ENCODE measurements around the gene SLC6A3.
"Not testable (repeated sequence)": the region's sequence is repeated elsewhere in the genome, so short reads cannot be mapped to it uniquely, and the experiment has no call there.

Gene SLC6A3

DNA sequence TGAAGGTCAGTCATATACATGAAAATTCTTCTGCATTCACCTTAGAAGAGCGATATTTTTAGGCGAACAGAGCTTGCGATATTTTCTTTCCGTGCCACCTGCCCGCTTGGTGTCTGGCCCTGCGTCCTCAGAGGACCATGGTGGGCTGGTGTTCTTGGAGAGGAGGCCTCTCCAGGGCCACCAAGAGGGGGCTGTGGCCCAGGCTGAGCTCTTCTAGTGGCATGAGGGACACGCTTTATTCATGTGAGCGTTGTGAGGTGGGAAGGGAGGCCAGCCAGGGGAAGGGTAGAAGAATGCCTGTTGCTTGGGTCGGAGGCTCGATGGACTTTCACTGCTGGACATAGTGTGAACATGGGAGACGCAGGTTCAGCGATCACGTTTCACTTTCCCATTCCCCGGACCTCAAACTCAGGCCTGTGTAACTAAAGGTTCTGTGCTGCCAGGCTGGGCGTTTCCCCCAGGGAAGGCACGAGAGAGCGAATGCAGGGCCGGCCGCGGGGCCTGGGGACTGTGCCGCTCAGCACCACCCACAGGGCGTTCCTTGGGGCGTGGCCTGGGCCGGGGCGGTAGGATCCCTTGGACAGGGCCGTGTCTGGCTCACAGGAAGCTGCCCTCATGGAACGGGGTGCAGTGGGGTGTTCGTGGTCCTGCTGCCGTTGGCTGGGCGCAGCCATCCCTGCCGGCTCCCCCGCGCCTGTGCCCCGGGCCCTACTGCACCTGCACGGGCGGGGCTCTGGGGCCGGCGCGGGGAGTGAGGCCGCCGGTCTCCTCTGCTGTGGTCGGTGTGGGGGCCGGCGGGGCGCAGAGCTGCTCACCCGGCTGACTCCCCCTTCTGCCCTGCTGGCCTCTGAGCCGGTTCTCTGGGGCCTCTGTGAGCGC, 59.6 kb downstream of the SLC6A3 start:
- DNase-seq (ENCODE audit: low spot score): peak; percentile 90

DNA sequence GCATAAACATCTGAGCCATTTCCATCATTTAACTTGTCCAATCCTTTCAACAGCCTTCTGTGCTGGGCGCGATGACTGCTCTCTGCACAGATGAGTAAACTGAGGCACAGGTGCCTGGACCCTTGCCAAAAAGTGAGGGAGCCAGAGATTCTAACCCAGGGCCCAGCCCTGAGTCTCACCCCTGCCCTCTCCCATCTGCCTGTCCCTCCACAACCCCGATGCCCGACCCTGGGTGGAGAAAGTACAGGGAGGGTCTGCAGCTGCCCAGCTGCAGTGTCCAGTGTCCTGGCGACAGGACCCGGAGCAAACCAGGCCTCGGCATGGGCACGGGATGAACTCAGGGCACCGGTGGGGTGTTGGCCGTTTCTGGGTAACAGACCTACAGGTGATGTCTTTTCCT, 60.7 kb downstream of the SLC6A3 start:
- no peak for DNase-seq (ENCODE audit: low spot score)

DNA sequence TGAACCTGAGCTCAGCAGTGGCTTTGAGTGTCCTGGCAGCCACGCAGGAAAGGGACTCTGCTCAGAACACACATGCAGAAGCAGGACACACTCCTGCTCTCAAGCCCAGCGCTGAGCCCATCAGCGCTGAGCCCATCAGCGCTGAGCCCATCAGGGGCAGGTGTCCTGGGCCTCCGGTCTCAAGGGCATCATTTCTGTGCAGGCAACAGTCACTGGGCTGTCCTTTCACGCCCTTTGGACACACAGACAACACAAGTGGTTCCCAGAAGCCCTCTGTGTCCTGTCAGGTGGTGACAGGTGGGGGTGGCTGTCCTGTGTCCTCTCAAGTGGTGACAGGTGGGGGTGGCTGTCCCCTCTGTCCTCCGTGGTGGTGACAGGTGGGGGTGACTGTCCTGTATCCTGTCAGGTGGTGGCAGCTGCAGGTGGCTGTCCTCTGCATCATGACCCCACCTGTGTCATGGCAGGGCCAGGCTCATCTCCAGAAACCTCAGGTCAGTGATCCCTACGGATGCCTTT, 61.3 kb downstream of the SLC6A3 start:
- DNase-seq (ENCODE audit: low spot score): no peak

DNA sequence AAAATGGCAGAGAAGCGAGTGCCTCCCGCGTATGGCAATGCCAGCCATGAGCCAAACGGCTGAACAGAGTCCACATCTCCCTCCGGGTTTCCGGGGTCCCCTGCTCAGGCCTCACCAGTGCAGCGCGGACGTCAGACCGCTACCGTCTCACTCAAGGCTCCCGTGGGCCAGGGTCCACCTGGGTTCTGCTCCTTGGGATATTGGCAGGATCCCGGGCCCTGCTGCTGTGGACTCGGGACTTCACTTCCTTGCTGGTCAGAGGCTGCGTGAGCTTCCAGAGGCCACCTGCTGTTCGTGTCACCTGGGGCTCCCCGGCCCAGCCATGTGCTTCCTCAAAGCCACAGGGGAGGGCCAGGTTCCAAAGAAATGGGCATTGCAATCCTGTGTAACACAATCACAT, 61.9 kb downstream of the SLC6A3 start:
- DNase-seq (ENCODE audit: low spot score): no peak

DNA sequence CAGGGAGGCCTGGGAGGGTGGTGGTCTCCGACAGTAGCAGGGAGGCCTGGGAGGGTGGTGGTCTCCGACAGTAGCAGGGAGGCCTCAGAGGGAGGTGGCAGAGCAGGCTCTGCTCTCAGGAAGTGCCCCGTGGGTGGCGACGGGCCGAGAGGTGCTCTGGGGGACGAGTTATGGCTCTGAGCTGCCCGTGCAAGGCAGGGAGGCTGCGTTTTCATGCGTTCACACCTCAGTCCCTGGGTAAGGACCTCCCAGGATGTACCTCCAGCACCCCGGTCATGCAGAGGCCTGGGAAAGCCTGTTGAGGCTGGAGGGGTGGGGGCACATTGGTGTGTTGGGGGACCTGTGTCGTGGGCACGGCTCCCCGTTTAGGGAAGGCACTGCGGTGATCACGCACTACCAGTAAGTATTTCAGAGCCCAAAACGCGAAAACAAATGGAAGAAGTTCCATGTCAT, 63.0 kb downstream of the SLC6A3 start:
- no peak for DNase-seq (ENCODE audit: low spot score)

DNA sequence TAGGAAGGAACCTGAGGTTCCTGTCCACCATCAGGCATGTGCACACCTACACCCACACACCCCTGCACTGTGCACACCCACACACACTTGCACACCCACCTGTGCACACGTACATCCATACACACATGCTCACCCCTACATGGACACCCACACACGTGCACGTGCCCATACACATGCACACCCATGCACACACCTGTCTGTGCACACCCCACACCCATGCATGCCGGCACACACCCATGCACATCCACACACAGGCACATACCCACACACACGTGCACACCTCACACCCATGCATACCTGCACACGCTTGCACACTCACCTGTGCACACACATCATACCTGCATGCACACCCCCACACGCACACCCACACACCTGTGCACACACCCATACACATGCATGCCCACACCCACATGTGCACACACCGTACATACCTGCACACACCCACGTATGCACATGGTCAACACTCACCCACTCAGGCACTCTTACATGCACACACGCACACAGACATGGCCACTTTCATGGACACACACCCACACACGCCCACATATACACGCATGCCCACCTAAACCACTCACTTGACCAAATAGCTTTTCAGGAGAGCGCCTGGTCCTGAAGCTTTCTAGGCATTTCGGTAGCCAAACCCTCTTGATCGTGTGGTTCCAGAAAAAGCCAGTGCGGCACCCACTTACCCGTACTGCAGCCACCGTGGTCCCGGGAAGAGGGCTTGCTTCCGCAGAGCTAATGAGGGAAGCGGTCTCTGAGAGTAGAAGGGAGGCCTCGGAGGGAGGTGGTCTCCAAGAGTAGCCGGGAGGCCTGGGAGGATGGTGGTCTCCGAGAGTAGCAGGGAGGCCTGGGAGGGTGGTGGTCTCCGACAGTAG, 63.6 kb downstream of the SLC6A3 start:
- DNase-seq (ENCODE audit: low spot score): no peak

DNA sequence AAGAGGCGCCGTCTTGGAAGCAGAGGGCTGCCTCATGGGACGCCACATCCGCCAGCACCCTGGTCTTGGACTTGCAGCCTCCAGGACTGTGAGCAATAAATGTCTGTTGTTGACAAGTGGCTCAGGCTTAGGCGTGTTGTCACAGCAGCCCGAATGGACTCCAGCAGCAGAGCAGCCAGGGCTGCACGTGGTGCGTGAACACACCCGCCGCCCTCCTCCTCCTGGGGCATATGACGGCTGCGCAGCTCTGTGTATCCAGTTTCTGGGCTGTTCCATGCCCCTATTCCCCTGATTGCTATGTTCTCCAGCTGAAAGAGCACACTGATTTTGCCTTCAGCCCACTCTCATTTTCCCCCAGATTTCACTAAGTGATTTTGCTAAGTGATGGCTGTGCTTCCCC, 64.3 kb downstream of the SLC6A3 start:
- no peak for DNase-seq (ENCODE audit: low spot score)

DNA sequence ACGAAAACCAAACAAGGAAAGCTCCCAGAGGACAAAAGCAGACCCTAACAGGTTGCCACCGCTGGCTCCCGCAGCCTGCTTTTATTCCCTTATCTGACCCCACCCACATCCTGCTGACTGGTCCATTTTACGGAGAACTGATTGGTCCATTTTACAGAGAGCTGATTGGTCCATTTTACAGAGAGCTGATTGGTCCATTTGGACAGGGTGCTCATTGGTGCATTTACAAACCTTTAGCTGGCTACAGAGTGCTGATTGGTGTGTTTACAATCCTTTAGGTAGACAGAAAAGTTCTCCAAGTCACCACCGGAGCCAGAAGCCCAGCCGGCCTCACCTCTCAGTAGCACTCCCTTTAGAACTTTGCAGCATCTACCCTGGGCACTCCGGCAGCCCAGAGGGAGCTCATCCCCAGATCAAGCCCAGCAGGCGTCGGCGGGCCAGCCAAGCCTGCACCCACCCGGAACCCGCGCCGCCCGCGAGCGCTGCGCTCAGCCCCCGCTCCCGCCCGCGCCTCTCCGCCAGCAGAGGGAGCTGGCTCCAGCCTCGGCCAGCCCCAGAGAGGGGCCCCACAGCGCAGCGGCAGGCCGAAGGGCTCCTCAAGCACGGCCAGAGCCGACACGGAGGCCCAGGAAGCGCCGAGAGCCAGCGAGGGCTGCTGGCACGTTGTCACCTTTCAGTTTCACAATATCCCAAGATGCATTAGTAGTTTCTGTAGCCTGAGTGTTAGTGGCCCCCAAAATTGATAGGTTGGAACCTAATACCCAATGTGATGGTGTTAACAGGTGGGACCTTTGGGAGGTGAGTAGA, 65.0 kb downstream of the SLC6A3 start:
- DNase-seq (ENCODE audit: low spot score): peak; percentile 49

DNA sequence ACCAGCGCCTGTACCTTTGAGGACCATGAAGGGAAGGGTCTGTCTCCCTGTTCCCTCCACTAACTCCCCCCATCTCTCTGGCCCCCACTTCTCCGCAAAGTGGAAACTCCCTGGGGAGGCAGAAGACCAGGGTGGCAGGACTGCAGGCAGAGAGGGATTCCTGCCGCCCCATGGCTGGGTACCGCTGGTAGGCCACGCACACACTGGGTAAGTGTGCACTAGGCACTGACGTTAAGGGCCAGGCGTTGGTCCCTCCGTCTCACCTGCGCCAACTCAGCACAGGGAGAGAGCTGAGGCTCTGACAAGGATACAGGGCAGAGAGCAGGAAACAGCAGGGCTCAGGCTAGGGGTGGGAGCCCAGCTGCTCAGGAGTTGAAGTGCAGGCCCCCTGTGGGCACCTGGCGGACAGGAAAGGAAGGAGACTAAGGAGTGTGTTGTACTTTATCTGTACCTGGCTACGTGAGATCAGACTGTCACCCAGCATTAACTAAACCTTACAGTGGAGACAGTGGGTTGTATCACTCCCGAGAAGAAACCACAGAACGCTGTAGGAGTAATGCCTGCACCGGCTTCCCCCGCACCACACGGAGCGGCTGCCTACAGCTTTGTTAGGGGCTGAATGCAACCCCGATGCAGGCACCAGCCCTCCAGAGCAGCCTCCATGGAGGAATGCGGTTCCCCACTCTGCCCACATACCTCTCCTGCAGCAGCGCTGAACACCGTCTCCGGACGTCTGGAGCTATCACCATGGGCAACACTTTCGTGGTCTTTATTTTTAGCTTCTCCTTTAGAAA, 66.2 kb downstream of the SLC6A3 start:
- no peak for DNase-seq (ENCODE audit: low spot score)

DNA sequence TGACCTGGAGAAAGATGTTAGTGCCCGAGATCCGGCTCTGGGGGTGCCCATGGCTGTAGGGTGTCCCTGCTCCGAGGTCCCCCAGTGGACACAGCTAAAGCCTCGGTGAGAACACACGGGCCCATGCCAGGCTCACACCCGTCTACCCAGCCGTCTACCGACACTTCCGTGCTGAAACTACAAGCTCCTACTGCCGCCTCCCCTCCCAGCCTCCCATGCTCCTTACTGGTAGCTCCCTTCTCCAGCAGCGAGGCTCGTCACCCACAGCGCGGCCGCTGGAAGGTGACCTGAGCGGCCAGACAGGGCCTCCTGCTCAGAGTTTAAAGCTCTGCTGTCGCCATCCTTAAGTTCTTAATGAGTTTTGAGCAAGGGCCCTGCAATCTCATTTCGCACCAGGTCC, 67.1 kb downstream of the SLC6A3 start:
- DNase-seq (ENCODE audit: low spot score): no peak

DNA sequence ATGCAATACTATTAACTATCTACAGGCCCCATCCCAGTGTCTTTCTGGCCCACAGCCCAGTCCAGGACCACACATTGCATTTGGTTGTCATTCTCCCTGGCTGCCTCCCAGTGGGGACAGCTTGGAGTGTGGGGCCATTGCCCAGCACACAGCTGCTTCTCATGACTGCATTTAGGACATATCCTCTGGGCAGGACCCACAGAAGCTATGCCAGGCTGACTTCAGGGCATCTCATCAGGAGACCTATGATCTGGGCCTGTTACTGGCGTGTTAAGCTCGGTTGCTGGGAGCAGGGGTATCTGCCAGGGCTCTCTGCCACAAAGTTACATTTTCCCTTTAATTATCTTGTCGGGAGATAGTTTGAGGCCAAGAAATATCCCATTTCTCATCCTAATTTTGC, 68.3 kb downstream of the SLC6A3 start:
- DNase-seq (ENCODE audit: low spot score): no peak

DNA sequence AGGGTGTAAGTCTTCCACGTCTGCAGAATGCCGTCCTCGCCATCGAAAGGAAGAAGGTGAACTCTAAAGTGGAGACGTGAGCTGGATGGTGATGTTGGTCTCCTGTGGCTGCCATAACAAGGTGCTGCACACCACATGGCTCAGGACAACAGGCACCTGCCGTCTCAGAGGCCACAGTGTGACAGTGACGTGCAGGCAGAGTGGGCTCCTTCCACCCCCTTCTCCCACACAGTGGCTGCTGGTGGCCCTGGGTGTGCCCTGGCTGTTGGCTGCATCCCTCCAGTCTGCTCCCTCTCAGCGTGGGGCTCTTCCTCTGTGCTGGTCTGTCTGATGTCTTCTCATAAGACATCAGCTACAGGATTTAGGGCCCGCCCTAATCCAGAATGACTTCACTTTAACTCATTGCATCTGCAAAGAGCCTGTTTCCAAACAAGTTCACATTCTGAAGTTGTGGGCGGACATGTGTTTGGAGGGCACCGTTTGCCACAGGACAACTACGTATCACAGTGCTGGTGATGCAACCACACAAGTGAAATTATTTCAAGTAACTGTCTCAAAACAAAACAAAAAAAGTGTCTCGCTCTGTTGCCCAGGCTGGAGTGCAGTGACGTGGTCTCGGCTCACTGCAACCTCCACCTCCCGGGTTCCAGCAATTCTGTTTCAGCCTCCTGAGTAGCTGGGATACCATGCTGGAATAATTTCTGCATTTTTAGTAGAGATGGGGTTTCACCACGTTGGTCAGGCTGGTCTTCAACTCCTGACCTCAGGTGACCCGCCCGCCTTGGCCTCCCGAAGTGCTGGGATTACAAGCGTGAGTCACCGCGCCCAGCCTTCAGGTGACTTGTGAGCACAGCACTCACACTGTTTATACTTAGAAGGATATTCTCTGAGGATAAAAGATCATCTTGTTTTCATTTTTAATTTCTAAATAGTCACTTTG, 69.1 kb downstream of the SLC6A3 start:
- no peak for DNase-seq (ENCODE audit: low spot score)

DNA sequence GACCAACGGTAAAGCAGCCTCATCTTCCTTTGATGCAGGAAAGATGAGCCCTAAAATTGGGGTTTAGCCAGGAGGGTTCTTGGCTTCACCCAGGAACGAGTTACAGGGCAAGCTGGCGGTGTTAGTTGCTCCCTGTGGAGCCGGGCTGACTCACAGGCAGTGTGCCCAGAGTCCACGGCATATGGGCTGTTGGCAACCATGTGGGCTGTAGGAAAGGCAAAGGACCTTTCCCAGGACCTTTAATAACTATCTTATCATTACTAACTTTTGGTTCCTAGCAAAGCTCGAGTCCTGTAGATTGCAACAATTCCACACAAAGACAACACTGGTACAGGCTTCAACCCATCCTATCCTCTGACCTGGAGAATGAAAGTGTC, 70.6 kb downstream of the SLC6A3 start:
- DNase-seq (ENCODE audit: low spot score): no peak

DNA sequence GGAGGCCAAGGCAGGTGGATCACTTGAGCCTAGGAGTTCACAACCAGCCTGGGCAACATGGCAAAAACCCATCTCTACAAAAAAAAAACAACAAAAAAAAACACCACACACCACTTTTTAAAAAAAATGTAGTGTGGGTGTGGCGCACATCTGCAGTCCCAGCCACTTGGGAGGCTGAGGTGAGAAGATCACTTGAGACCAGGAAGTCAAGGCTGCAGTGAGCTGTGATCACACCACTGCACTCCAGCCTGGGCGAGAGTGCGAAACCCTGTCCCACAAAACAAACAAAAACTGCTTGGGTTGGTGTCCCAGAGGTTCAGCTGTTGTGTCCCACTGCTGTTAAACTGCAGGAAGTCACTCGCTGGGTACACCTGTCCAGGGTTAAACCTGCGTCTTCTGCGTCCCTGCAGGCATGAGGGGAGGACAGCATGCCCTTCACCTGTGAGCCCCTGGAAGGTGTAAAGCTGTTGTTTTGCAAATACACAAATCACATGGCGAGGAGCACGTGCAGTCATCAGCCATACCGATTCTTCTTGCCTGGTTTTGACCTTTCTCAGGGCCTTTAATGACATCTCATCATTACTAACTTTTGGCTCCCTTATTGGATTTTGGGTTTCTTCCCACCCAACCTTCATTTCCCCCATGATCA, 71.1 kb downstream of the SLC6A3 start:
- DNase-seq (ENCODE audit: low spot score): no peak

DNA sequence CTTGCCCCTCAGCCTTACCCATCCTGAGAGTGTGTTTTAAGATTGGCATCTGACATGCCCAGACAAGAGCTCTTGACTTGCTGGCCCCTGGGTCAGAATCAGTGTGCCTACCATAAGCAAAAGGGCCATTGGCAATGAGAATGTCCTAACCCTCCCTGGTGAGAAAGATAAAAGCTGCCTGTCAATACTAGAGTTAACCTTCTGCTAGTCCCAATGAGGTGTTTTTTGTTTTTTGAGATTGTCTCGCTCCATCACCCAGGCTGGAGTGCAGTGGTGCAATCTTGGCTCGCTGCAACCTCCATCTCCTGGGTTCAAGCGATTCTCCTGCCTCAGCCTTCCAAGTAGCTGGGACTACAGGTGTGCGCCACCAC, 73.3 kb downstream of the SLC6A3 start:
- not testable (repeated sequence) for DNase-seq (ENCODE audit: low spot score)

DNA sequence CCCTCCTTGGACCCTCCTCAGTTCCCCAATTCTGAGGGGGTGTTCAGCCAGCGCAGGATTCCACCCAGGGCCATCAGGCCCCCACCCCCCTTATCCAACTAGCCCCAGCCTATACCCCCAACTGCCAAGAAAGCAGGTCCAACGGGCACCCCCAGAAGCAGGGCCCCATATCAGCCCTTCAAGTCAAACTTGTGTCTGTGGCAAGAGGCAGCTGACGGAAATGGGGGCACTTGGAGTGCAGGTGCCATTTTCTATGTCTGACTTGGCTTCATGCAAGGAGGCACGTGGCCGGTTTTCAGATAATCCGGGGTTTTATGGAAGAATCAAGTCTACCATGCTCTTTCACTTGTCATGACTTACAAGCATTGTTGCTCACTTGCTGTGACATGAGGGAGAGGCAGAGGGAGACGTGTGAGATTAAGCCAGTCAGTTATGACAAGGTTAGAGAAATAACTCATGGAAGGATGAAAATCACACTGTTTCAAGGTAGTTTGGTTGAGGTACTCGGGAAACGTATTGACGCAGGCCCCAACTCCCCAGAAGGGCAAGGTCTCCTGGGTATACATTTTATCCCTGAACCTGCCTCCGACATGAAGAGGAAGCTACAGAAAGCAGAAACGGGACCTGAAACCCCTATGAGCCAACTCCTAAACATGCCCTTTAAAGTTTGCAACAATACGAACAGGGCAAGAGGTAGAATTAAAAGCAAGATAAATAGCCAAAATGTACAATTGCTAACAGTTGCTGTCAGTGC, 73.8 kb downstream of the SLC6A3 start:
- peak; percentile 46 for DNase-seq (ENCODE audit: low spot score)

DNA sequence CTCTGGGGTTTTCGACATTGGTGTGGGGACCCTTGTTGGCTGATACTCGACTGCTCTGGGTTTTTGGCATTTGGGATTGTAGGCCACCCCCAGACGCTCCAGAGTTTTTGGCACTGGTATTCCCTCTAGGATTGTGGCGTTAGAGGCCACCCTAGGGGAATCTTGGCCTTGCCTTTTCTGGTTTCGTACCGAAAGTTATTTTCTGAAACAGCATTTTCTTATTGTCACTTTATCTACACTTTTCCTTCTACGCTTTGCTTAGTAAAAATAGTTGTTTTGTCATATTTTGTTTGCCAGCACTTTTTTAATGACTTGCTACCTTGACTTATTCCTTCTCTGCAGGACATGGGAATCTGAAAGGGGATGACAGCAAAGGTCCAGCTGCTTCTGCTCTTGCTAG, 75.2 kb downstream of the SLC6A3 start:
- no peak for DNase-seq (ENCODE audit: low spot score)

DNA sequence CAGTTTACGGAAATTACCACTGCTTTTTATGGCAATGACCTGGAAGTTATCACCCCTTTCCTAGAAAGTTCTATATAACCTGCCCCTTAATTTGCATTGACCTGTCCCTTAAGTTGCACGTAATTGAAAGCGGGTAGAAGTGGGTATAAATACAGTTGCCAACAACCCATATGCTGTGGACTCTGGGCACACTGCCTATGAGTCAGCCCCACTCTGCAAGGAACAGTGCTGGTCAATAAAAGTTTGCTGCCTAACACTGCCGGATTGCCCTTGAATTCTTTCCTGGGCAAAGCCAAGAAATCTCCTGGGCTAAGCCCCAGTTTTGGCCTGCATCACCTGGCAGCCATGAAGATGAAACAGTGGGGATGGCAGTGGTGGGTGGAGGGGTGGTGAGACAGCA, 76.5 kb downstream of the SLC6A3 start:
- no peak for DNase-seq (ENCODE audit: low spot score)

DNA sequence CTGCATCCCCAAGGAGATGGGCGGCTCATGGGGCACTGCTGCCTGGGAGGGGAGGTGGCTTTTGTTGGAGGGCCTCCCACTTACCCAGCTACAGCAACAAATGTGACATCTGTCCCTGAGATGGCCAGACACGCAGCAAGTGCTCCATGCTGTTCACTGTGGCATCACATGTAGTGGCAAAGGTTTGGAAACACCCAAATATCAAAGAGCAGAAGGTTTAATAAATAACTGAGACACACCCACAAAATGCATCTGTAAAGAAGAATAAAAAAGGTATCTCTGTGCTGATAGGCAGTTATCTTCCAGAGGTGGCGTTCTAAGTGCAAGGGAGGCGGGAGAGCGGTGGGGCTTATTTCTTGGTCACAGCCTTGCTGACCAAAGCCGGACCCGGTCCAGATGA, 77.0 kb downstream of the SLC6A3 start:
- no peak for DNase-seq (ENCODE audit: low spot score)

Data from germinal center (tissue), 1 donor.